GM12878 (cell line): Measurements from ENCODE around the gene USPL1.
"Not testable (repeated sequence)": the region's sequence is repeated elsewhere in the genome, so short reads cannot be mapped to it uniquely, and the experiment has no call there.

Source experiments
- LARP7 ChIP-seq: fragments of 450-650 bp; IDR thresholded peaks from 2 replicates; pipeline ENCODE4 v1.6.1; 2017; ENCODE audit warnings: mild to moderate bottlenecking
- NR2C1 ChIP-seq: fragments of 450-650 bp; IDR thresholded peaks from 2 replicates; pipeline ENCODE4 v1.6.1; 2017; ENCODE audit warnings: antibody characterized with exemption, mild to moderate bottlenecking, moderate library complexity
- SP1 ChIP-seq: IDR thresholded peaks from one replicate; pipeline ENCODE4 v1.6.1; 2011; ENCODE audit warnings: low read depth, low read length

GRCh38 chr13:30651648-30652047, 33.9 kb downstream of the USPL1 start:
- not testable (repeated sequence) for TF ChIP-seq SP1, NR2C1, LARP7
